HFFc6 (cell line): ENCODE measurements around the gene GATA5. TPM values are rescaled to one million over a fixed set of nuclear protein-coding genes. Genes with fewer than 3 reads are reported as not detected.

ENCODE experiments used
- DNase-seq: peaks from one replicate; pipeline ENCODE4 v3.0.0-alpha.2; 2018
- H3K27ac Mint-ChIP-seq: 2 replicates; pipeline ENCODE4 v1.8.0; 2020; ENCODE audit warnings: mild to moderate bottlenecking, mixed read lengths
- H3K27me3 Mint-ChIP-seq: 2 replicates; pipeline ENCODE4 v1.8.0; 2021; ENCODE audit warnings: mild to moderate bottlenecking, moderate library complexity, mixed read lengths; ENCODE audit not compliant: insufficient read depth
- H3K36me3 Mint-ChIP-seq: 2 replicates; pipeline ENCODE4 v1.8.0; 2021; ENCODE audit warnings: low read depth, mixed read lengths
- H3K4me1 Mint-ChIP-seq: 2 replicates; pipeline ENCODE4 v1.8.0; 2020; ENCODE audit warnings: low read depth, mixed read lengths
- H3K4me3 Mint-ChIP-seq: 2 replicates; pipeline ENCODE4 v1.8.0; 2020; ENCODE audit warnings: mild to moderate bottlenecking, moderate library complexity, mixed read lengths
- H3K9me3 Mint-ChIP-seq: 2 replicates; pipeline ENCODE4 v1.8.0; 2020; ENCODE audit warnings: mild to moderate bottlenecking, mixed read lengths
- total RNA-seq, 6 experiments: library from RNA; stranded (reverse); fragmentation: NEBNext Ultra II Directional; extraction: Animal tissue kit (Norgen Biotek cat#: 25700); gene quantifications; 2 replicates in 1 of 6; 3 replicates in 5 of 6; pipeline ENCODE4 v1.2.3, GENCODE V29; 2021
- TF ChIP-seq, protein P1 (sequence below): fragments of 200-600 bp; sonication (generic); IDR thresholded peaks from 2 replicates; pipeline ENCODE4 v1.5.0; 2021; ENCODE audit warnings: antibody characterized with exemption, mild to moderate bottlenecking

The GATA5 gene
- total RNA-seq, 6 experiments from 2014 or later = not detected

DNA sequence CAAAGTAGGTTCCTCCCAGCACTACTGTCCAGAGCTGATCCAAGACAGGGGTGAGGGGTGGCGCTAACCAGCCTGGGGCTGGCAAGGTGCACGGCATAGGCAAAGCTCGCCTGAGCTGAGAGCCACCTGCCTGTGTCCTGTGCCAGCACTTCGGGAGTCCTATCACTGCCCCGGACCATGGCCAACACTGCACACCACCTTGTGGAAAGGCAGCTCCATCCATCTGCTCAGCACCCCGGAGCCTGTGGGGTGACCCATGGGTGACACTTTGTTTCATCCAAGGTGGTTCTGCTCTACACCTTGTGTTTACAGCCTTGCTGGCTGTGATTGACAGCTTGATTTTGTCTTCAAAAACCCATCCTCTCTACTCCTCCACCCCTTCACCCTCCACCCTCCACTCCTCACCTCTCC is 32.9 kb upstream of the GATA5 start:
- Mint-ChIP-seq H3K27ac (no peak overlapping the region), H3K27me3 (peaks cover 21% of the 10 kb centered on the region)

DNA sequence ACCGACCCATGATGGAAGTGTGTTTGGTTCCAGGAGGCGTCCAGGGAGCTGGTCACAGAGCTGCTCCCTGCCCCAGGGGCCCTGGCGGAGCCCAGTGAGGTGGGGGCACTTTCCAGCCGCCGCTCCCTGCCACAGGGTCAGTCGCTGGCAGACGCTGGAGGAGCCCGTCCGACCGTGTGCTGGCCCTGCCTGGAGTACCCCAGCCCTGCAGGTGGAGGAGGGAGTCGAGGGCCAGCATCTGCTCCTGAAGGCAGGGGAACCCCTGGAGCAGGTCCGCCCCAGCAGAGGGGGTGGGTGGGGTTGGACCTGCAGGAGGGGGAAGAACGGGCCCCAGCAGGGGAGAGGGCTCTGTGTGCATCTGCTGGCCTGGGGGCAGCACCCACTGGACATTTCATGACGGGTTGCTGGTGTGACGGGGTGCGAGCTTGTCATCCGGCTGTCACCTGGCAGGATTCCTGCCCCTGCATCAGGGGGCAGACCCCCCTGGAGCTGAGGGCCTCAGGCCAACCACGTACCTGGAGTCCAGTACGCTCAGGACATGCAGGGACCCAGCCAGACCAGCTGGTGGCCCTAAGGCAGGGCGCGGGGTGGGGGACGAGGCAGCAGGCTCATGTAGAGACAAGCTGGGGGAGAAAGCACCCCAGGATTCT is 32.3 kb upstream of the GATA5 start:
- Mint-ChIP-seq H3K4me1 (no peaks in the 10 kb centered on the region), H3K9me3 (no peaks in the 10 kb centered on the region), H3K27ac (no peak overlapping the region), H3K36me3 (no peaks in the 10 kb centered on the region), H3K4me3 (no peak overlapping the region), H3K27me3 (peaks cover 18% of the 10 kb centered on the region)
- TF ChIP-seq, protein P1, sequence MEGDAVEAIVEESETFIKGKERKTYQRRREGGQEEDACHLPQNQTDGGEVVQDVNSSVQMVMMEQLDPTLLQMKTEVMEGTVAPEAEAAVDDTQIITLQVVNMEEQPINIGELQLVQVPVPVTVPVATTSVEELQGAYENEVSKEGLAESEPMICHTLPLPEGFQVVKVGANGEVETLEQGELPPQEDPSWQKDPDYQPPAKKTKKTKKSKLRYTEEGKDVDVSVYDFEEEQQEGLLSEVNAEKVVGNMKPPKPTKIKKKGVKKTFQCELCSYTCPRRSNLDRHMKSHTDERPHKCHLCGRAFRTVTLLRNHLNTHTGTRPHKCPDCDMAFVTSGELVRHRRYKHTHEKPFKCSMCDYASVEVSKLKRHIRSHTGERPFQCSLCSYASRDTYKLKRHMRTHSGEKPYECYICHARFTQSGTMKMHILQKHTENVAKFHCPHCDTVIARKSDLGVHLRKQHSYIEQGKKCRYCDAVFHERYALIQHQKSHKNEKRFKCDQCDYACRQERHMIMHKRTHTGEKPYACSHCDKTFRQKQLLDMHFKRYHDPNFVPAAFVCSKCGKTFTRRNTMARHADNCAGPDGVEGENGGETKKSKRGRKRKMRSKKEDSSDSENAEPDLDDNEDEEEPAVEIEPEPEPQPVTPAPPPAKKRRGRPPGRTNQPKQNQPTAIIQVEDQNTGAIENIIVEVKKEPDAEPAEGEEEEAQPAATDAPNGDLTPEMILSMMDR = no peak
- no peak for DNase-seq

More for the DNA sequence above, 32.9 kb upstream of the GATA5 start:
- Mint-ChIP-seq H3K9me3 (no peaks in the 10 kb centered on the region), H3K4me1 (no peaks in the 10 kb centered on the region), H3K4me3 (no peak overlapping the region), H3K36me3 (no peaks in the 10 kb centered on the region)
- DNase-seq = no peak
- TF ChIP-seq, protein P1 = no peak

DNA sequence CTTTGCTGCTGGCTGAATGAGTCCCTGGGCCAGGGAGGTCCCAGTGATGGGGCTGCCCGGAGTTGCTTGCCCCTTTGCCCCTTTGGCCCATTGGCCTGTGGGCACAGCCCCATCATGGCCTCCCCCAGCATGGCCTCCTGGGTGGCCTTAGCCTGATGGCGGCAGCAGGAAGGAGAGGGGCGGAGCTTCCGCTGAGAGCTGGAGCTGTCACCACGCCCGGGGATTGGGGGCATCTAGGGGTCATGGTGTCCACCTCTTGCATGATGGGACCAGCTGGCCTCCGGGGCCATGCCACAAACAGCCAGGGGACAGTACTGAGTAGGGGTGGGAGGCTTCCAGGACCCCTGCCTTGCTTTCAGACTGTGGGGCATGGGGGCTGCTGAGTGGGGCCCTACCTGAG is 31.5 kb upstream of the GATA5 start:
- no peak overlapping the region for H3K4me3 Mint-ChIP-seq
- TF ChIP-seq, protein P1 = no peak
- no peaks in the 10 kb centered on the region for H3K9me3 Mint-ChIP-seq
- H3K36me3 Mint-ChIP-seq = no peaks in the 10 kb centered on the region
- no peak for DNase-seq
- H3K27ac Mint-ChIP-seq = no peak overlapping the region
- H3K4me1 Mint-ChIP-seq = no peaks in the 10 kb centered on the region
- H3K27me3 Mint-ChIP-seq = peaks cover 10% of the 10 kb centered on the region

DNA sequence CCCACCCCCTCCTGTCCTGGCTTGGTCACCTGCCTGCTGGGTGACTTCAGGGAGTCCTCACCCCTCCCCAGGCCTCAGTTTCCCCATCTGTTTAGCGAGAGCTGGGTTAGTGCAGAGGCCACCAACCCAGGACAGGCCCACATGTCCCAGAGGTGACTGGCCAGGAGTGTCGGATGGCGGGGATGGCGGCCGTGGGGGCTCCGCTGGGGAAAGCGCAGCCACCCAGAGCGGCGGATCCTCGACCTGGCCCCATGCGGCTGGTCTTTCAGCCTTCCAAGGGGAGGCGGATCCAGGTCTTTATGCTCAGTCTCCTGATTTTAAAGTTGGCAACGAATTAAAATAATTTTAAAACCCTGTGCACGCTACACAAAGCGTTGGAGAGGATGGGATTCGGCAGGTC is 31.0 kb upstream of the GATA5 start:
- no peaks in the 10 kb centered on the region for H3K4me1 Mint-ChIP-seq
- H3K4me3 Mint-ChIP-seq = no peak overlapping the region
- no peaks in the 10 kb centered on the region for H3K36me3 Mint-ChIP-seq
- no peak overlapping the region for H3K27ac Mint-ChIP-seq
- peaks cover 5% of the 10 kb centered on the region for H3K27me3 Mint-ChIP-seq
- H3K9me3 Mint-ChIP-seq = no peaks in the 10 kb centered on the region
- DNase-seq = no peak
- TF ChIP-seq, protein P1 = no peak

DNA sequence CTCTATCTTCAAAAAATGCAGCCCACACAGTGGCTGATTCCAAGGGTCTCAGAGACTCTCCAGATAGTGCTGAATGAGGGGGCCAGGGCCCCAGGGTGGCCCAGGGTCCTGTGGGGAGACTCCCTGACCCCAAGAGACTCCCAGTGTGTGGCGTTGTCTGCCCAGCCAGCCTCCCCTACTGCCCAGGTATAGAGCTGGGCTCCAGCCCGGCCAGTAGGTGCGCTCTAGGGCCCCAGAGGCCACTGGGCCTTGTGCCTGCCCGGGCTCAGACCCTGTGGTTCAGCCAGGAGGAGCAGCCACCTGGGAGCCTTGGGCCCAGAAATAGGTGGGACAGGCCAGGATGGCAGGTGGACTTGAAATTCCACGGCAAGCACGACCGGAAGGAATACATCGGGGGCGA is 30.3 kb upstream of the GATA5 start:
- Mint-ChIP-seq H3K36me3 (no peaks in the 10 kb centered on the region), H3K4me1 (no peaks in the 10 kb centered on the region), H3K27ac (no peak overlapping the region), H3K4me3 (no peak overlapping the region), H3K9me3 (no peaks in the 10 kb centered on the region), H3K27me3 (peaks cover 6% of the 10 kb centered on the region)
- no peak for DNase-seq
- TF ChIP-seq, protein P1 = no peak
